GM12874 (cell line): ENCODE data around the gene PXK.

Experiments
- TF ChIP-seq, protein P1 (sequence below): IDR thresholded peaks from 2 replicates; pipeline ENCODE4 v1.5.1; 2011; ENCODE audit warnings: low read depth, mild to moderate bottlenecking, control low read depth, low read length, moderate library complexity; ENCODE audit not compliant: insufficient read depth

Gene PXK

DNA sequence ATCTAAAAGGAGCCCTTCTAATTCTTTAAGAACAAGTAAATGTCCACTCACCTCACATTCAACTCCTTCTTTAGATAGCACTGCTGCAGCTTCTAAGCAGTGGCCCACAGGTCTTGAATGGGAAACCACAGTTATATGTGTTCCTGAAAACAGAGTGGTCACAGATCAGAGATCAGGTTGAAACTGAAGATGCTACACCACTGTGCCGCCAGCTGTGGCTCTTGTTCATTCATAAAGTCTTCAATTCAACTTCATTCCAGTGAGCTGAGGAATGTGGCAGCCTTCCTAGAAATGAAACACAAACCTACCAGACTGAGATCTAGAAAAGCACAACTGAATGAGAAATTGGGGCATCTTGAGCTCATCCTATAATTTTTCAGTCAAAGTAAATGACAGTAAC, 97.0 kb downstream of the PXK start:
- TF ChIP-seq, protein P1, sequence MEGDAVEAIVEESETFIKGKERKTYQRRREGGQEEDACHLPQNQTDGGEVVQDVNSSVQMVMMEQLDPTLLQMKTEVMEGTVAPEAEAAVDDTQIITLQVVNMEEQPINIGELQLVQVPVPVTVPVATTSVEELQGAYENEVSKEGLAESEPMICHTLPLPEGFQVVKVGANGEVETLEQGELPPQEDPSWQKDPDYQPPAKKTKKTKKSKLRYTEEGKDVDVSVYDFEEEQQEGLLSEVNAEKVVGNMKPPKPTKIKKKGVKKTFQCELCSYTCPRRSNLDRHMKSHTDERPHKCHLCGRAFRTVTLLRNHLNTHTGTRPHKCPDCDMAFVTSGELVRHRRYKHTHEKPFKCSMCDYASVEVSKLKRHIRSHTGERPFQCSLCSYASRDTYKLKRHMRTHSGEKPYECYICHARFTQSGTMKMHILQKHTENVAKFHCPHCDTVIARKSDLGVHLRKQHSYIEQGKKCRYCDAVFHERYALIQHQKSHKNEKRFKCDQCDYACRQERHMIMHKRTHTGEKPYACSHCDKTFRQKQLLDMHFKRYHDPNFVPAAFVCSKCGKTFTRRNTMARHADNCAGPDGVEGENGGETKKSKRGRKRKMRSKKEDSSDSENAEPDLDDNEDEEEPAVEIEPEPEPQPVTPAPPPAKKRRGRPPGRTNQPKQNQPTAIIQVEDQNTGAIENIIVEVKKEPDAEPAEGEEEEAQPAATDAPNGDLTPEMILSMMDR, result no peak

DNA sequence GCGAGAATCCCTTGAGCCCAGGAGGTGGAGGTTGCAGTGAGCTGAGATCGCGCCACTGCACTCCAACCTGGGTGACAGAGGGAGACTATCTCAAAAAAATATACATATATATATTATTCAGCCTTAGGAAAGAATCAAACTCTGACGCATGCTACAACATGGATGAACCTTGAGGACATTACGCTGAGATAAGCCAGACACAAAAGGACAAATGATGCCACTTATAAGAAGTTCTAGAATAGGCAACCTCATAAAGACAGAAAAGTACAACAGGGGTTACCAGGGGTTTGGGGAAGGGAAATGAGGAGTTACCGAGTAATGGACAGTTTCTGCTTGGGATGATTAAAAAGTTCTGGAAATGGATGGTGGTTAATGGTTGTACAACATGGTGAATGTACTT, 100.2 kb downstream of the PXK start:
- TF ChIP-seq, protein P1, result no peak

DNA sequence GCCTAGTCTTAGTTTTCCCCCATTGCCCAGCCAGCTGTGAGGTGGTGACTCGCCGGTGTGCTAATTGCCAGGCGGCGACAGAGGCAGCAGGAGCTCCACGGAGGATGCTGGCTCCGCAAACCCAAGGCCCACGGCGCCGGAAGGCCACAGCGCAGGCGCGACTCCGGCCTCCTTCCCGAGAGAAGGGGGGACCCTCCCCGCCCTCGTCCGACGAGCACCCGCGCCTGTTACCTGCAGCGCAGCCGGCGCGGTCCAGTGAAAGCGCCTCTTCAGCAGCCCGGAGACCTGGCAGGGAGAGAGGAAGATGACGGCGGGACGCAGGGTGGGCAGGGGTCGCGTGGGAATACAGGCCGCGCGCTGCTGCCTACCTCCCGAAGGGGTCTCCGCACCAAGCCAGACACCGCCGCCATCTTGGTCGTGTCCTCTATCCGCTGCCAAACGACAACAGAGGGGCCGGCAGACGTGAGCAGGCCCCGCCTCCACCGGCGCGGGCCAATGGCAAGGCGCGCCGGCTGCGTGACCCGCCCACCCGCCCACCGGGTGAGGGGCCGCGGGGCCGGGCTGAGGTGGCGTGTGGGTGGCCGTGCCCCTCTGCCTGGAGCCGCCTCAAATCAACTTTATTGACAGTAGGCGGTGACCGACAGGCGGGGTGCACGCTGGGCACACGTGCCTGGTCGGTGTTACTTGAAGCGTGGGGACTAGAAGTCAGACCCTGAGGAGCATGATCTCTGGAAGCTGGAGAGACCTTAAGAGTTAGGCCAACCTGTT, 100.9 kb downstream of the PXK start, which contains the start of gene PDHB:
TSS of gene PDHB (minus strand) at position 433 of the 768 bp plus-strand sequence. CDS start at position 410, 23 bp downstream.
- TF ChIP-seq, protein P1, result no peak

DNA sequence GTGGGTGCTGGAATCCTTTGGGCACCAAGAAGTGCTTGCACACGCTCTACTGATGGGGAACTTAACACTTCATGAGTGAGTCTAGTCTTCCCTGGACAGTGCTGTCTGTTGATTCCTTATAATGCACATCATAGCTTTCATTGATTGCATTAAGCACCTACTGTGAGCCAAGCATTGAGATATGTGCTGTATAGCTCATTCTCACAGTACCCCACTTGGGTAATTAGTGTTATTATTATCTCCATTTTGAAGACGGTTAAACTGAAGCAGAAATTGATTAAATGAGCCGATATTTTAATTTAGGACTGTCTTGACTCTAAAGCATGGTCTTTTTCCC, 101.4 kb downstream of the PXK start:
- TF ChIP-seq, protein P1, result no peak

DNA sequence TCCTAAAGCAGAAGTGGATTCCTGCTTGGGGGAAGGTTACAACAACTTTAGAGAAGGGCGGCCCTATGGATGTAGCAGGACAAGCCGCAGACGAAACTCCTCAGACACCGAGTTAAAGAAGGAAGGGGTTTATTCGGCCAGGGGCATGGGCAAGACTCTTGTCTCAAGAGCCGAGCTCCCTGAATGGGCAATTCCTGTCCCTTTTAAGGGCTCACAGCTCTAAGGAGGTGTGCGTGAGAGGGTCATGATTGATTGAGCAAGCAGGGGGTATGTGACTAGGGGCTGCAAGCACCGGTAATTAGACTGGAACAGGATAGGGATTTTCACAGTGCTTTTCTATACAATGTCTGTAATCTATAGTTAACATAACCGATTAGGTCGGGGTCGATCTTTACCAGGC, 101.8 kb downstream of the PXK start:
- TF ChIP-seq, protein P1, result no peak

DNA sequence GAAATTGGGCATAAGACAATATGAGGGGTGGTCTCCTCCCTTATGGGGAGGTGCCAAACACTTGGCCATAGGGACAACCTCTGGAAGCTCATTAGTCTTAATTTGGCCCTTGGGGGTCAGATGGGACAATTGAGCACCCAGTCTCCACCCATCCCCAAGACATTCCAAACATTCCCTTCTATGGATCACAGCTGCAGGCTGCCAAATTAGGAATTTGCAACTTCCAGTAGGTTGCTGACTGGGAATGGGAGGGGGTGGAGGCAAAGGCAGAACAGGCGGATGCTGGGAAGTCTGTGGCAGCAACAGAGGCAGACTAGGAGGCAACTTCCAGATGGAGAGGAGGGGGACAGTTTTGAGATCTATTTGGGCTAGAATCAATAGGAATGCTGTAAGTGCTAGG, 102.3 kb downstream of the PXK start:
- TF ChIP-seq, protein P1, result no peak

DNA sequence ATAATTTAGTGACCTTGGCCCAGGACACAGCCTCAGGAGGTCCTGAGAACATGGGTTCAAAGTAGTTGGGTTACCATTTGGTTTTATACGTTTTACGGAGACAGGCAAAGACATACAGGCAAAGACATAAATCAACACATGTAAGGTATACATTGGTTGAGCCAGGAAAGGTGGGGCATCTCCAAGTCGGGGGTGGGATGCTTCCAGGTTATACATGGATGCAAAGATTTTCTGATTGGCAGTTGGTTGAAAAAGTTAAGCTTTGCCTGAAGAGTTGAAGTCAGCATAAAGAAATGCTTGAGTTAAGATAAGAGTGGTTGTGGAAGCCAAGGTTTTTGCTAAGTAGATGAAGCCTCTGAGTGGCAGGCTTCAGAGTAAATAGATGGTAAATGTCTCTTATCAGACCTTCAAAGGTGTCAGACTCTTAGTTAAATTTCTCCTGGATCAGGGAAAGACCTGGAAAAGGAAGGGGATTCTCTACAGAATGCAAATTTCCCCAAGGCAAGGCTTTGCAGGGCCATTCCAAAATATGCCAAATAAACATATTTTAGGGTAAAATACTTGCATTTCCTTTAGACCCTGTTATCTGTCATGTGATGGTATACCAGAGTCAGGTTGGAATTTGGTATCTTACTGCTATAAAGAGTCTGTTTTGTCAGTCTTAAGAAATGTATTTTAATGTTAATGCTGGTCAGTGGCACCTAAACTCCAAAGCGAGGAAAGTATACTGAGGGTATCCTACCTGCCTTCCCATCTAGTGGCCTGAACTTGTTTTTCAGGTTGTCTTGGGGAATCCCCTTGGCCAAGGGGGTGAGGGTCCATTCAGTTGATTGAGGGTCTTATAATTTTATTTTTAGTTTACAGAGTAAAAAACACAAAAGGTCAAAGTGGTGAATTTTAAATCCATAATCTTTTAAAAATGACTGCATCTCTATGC, 109.1 kb downstream of the PXK start:
- TF ChIP-seq, protein P1, result no peak
